BLaER1 treated with 17β-estradiol and CSF1 and Interleukin-3, amounts not matched to agents 10 nM and 100 nM (cell line): ENCODE results near the gene UBAP2.

Experiments
- H3K27ac ChIP-seq, 11 experiments: shearing (Covaris generic); formaldehyde crosslinking; 2 replicates each; pipeline ENCODE4 v1.8.1; 2022
- H3K27me3 ChIP-seq, 11 experiments: shearing (Covaris generic); formaldehyde crosslinking; 2 replicates each; pipeline ENCODE4 v1.8.1; 2022
- H3K36me3 ChIP-seq, 11 experiments: shearing (Covaris generic); formaldehyde crosslinking; 2 replicates each; pipeline ENCODE4 v1.8.1; 2022
- H3K4me1 ChIP-seq, 10 experiments: shearing (Covaris generic); formaldehyde crosslinking; 2 replicates each; pipeline ENCODE4 v1.8.1; 2022
- H3K4me2 ChIP-seq, 11 experiments: shearing (Covaris generic); formaldehyde crosslinking; 2 replicates each; pipeline ENCODE4 v1.8.1; 2022
- H3K4me3 ChIP-seq, 10 experiments: shearing (Covaris generic); formaldehyde crosslinking; 2 replicates each; pipeline ENCODE4 v1.8.1; 2022
- H3K9ac ChIP-seq, 11 experiments: shearing (Covaris generic); formaldehyde crosslinking; 2 replicates each; pipeline ENCODE4 v1.8.1; 2022
- H3K9me3 ChIP-seq, 11 experiments: shearing (Covaris generic); formaldehyde crosslinking; replicated peaks in 1 of 11; 2 replicates each; pipeline ENCODE4 v1.8.1; 2022
- H4K20me1 ChIP-seq, 11 experiments: shearing (Covaris generic); formaldehyde crosslinking; 2 replicates each; pipeline ENCODE4 v1.8.1; 2022
- Cebpa-rat ChIP-seq, 11 experiments: shearing (Covaris generic); IDR thresholded peaks; 2 replicates each; pipeline ENCODE4 v1.8.1; 2022

UBAP2 gene

DNA sequence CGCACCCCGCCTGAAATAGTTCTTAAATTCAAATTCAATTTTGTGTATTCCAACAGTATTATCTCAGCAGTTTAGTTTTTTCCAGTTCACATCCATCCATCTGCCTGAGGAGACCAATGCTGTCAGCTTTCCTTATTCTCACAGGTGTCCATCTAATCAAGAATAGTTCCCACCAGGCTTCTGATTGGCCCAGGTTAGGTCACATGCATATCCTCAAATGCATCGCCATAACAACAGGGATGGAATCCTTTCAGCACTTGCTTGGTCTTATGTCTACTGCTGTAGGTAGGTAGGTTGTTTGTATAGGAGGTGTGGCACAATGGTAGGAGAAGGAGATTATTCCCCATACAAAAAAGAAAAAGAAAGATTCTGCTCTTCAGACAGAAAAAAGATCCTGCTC is 140.6 kb downstream of the UBAP2 start:
- Histone ChIP-seq H3K27me3 (no peaks in the 10 kb centered on the region), H4K20me1 (peaks cover 85 to 100% (median 99%) of the 10 kb centered on the region in 11 experiments), H3K9me3 (no peaks in the 10 kb centered on the region), H3K4me2 (no peak overlapping the region), H3K4me1 (peaks cover 0 to 11% (median 0%) of the 10 kb centered on the region in 10 experiments; a peak in 4 of 20 replicates), H3K27ac (no peak overlapping the region), H3K36me3 (peaks cover 77 to 100% (median 95%) of the 10 kb centered on the region in 11 experiments), H3K4me3 (no peak overlapping the region), H3K9ac (no peak overlapping the region)
- TF ChIP-seq Cebpa-rat (IDR thresholded peaks at IDR 0.05), result no peak

DNA sequence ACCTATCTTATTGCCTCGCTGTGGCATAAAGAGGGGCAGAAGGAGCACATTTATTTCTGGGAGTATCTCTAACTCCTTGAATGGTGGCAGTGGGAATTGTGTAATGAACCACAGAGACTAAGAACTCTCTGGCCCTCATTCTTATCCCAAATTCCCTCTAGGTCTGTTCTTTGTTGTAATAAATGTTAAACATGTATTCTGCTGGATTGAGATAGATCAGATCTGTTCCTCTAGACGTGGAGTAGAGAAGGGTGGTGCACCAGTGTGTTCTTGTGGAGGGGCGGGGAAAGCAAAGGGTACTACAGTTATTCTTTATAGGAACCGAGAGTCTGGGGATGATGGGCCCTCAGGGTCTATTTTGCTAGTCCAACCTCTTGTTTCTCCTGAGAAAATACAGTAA is 141.3 kb downstream of the UBAP2 start:
- Histone ChIP-seq H3K9ac (no peak overlapping the region), H4K20me1 (peaks cover 90 to 100% (median 100%) of the 10 kb centered on the region in 11 experiments), H3K27me3 (no peaks in the 10 kb centered on the region), H3K4me1 (peaks cover 0 to 18% (median 0%) of the 10 kb centered on the region in 10 experiments; a peak in 4 of 20 replicates), H3K36me3 (peaks cover 73 to 100% (median 94%) of the 10 kb centered on the region in 11 experiments), H3K27ac (no peak overlapping the region), H3K4me2 (no peak overlapping the region), H3K4me3 (no peak overlapping the region), H3K9me3 (no peaks in the 10 kb centered on the region)
- TF ChIP-seq Cebpa-rat (IDR thresholded peaks at IDR 0.05), result no peak

DNA sequence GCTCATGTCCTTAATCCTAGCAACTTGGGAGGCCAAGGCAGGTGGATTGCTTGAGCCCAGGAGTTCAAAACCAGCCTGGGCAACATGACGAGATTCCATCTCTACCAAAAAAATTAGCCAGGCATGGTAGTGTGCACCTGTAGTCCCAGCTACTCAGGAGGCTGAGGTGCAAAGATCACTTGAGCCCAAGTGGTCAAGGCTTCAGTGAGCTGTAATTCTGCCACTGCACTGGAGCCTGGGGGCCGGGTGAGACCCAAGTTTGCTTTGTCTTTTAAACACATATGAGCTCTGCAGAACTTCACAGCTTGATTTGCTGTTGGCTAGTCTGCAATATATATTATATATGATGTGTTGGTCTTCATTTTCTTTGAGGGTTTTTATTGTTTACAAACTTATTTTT is 141.9 kb downstream of the UBAP2 start:
- H3K27ac ChIP-seq, result no peak overlapping the region
- peaks cover 73 to 100% (median 94%) of the 10 kb centered on the region in 11 experiments for H3K36me3 ChIP-seq
- TF ChIP-seq Cebpa-rat (IDR thresholded peaks at IDR 0.05), result no peak

DNA sequence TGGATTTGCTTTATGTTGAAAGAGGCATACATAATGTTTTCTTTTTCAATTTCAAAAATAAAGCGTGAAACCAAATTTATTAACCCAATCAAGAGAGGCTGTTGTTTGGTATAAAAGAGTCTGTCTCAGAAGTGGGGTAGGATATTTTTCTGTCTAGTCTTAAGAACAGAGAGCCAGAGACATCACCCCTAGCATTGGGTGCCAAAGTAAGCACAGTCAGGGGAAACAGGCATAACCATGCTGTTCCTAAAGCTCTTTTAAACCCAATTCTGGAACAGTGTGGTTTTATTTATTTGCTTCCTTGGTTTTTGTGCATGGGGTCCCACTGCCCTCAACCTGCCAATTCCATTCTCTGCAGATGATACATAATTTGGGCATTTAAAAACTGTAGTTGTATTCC is 143.6 kb downstream of the UBAP2 start:
- Histone ChIP-seq H3K4me1 (peaks cover 0 to 18% (median 0%) of the 10 kb centered on the region in 10 experiments; a peak in 4 of 20 replicates), H3K36me3 (peaks cover 82 to 100% (median 97%) of the 10 kb centered on the region in 11 experiments), H3K9ac (no peak overlapping the region), H3K9me3 (no peaks in the 10 kb centered on the region), H3K27me3 (no peaks in the 10 kb centered on the region), H3K27ac (no peak overlapping the region), H3K4me3 (no peak overlapping the region), H3K4me2 (no peak overlapping the region), H4K20me1 (peaks cover 90 to 100% (median 99%) of the 10 kb centered on the region in 11 experiments)
- no peak for TF ChIP-seq Cebpa-rat (IDR thresholded peaks at IDR 0.05)

More for the DNA sequence above, 141.9 kb downstream of the UBAP2 start:
- Histone ChIP-seq H3K4me3 (no peak overlapping the region), H3K4me1 (peaks cover 0 to 18% (median 0%) of the 10 kb centered on the region in 10 experiments; a peak in 4 of 20 replicates), H3K4me2 (no peak overlapping the region), H3K27me3 (no peaks in the 10 kb centered on the region), H3K9ac (no peak overlapping the region), H4K20me1 (peaks cover 92 to 100% (median 100%) of the 10 kb centered on the region in 11 experiments), H3K9me3 (no peaks in the 10 kb centered on the region)

DNA sequence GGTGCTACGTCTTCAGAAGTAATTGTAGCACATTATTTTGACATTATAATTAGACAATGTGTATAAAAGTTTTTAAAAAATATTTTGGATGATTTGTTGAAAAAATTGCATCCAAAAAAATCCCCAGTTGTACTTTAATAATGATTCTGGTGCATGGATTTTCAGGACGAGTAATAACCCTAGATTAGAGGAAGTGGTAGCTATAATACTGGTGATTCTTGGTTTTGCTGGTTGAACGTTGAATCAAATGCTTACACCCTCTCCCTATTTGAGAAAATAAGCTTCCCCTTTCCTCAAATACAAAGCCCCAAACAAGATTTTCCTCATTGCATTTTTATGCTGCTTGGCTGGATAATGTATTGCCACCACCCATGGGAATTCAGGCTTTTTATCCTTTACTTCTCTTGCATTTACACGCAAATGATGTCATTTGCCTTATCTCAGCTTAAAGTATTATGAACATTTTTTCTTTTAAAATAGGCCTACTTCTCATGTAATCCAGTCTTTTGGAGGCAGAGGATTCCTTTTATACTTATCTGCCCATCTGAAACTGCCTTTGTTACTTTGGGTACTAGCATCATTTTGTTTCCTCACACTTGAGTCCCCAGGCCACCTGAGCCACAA is 145.4 kb downstream of the UBAP2 start:
- Histone ChIP-seq H3K9me3 (no peaks in the 10 kb centered on the region), H3K4me3 (no peak overlapping the region), H3K9ac (no peak overlapping the region), H3K4me1 (peaks cover 0 to 18% (median 0%) of the 10 kb centered on the region in 10 experiments; a peak in 4 of 20 replicates), H4K20me1 (peaks cover 88 to 100% (median 99%) of the 10 kb centered on the region in 11 experiments), H3K36me3 (peaks cover 79 to 100% (median 97%) of the 10 kb centered on the region in 11 experiments), H3K27me3 (no peaks in the 10 kb centered on the region), H3K4me2 (peak overlapping the region in 2 of 11 experiments; percentile 2 to 15; a peak in 2 of 22 replicates), H3K27ac (no peak overlapping the region)
- no peak for TF ChIP-seq Cebpa-rat (IDR thresholded peaks at IDR 0.05)

DNA sequence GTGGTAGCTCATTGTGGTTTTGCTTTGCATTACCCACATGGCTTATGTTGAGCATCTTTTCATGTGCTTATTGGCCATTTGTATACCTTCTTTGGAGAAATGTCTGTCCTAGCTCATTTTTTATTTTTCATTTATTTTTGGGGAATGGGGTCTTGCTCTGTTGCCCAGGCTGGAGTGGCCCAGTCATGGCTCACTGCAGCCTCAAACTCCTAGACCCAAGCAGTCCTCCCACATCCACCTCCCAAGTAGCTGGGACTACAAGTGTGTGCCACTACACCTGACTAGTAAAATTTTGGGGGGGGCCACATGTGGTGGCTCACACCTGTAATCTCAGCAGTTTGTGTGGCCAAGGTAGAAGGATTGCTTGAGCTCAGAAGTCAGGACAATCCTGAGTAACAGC is 154.4 kb downstream of the UBAP2 start:
- Histone ChIP-seq H3K27ac (no peak overlapping the region), H4K20me1 (peaks cover 80 to 100% (median 99%) of the 10 kb centered on the region in 11 experiments), H3K36me3 (peaks cover 54 to 90% (median 78%) of the 10 kb centered on the region in 11 experiments), H3K9ac (no peak overlapping the region), H3K9me3 (no peaks in the 10 kb centered on the region), H3K27me3 (no peaks in the 10 kb centered on the region), H3K4me3 (no peak overlapping the region), H3K4me2 (no peak overlapping the region), H3K4me1 (0 out of 20 replicates have a peak, but pooled peaks cover 0 to 5% (median 0%) of the 10 kb centered on the region in 10 experiments)
- TF ChIP-seq Cebpa-rat (IDR thresholded peaks at IDR 0.05), result no peak

DNA sequence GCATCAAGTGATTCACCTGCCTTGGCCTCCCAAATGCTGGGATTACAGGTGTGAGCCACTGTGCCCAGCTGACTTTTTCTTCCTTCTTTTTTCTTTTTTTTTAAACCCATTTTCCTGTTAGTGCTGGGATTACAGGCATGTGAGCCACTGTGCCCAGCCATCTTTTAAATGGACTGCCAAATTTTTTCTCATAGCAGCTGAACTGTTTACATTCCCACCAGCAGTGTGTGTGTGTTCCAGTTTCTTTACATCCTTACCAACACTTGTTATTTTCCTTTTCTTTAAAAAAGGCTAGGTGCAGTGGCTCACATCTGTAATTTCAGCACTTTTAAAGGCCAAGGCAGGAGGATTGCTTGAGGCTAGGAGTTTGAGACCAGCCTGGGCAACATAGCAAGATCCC is 154.8 kb downstream of the UBAP2 start:
- H3K27ac ChIP-seq, result no peak overlapping the region
- 0 out of 20 replicates have a peak, but pooled peaks cover 0 to 5% (median 0%) of the 10 kb centered on the region in 10 experiments for H3K4me1 ChIP-seq
- no peaks in the 10 kb centered on the region for H3K27me3 ChIP-seq
- no peak overlapping the region for H3K4me2 ChIP-seq
- H3K9me3 ChIP-seq, result no peaks in the 10 kb centered on the region
- H4K20me1 ChIP-seq, result peaks cover 80 to 100% (median 99%) of the 10 kb centered on the region in 11 experiments
- no peak for TF ChIP-seq Cebpa-rat (IDR thresholded peaks at IDR 0.05)
- H3K4me3 ChIP-seq, result no peak overlapping the region
- H3K9ac ChIP-seq, result no peak overlapping the region
- peaks cover 54 to 89% (median 78%) of the 10 kb centered on the region in 11 experiments for H3K36me3 ChIP-seq

DNA sequence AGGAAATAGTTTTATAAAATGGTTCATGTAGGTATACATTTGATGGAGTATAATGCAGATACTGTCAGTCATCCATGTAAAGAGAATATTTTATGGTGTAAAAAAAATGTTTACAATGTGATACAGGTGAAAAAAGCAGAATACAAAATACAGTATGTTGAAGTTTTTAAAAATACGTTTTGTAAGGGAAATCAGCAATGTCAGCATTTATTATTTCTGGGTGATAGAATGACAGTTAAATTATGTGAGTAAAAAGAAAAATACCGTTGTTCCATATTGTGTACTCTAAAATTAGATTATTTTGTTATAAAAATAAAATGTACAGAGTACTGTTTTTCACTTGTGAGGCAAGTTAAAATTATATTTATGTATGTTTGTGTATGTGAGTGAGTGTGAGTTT is 162.7 kb downstream of the UBAP2 start:
- Histone ChIP-seq H3K9me3 (no peaks in the 10 kb centered on the region), H3K4me1 (peaks cover 0 to 41% (median under 1%) of the 10 kb centered on the region in 10 experiments; a peak in 7 of 20 replicates), H3K4me3 (no peak overlapping the region), H4K20me1 (peaks cover 95 to 100% (median 100%) of the 10 kb centered on the region in 11 experiments), H3K27me3 (no peaks in the 10 kb centered on the region), H3K4me2 (no peak overlapping the region), H3K9ac (no peak overlapping the region), H3K27ac (no peak overlapping the region), H3K36me3 (peaks cover 43 to 68% (median 49%) of the 10 kb centered on the region in 11 experiments)
- no peak for TF ChIP-seq Cebpa-rat (IDR thresholded peaks at IDR 0.05)

DNA sequence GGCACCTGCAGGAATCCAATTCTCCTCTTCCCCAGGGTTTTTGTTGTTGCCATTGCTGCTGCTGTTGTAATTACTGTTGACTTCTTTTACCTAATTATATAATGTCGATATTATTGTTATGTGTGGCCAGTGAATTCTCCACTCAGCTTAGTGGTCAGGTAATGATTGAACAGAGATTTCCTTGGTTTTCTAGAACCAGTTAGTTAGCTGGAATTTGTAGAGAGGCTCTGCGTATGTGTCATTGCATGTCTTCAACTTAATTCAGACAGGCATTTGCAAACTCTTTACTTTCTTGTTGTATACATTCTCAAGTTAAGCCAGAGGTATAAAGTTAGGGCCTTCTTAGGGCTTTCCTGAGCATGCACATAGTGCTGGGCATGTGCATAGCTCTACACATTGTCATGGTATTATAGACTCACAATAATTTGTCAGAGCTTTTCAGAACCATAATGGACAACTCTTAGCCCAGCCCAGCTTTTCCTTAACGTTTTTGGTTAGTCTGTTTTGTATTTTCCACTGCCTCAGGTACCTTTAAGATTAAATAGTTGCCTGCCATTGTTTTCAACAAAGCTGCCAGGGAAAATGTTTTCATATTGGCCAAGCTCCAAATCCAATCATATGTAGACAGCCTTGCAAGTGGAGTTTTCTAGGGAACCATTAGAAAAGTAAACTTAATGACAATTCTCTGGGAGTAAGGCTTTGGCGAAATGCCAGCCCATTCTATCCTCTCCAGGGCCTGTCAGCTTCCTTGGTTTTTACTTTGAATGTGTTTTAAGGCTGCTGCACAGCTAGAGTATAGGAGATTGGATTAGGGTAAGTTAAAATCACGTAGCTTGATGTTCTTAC is 163.6 kb downstream of the UBAP2 start:
- Histone ChIP-seq H4K20me1 (peaks cover 97 to 100% (median 100%) of the 10 kb centered on the region in 11 experiments), H3K4me2 (no peak overlapping the region), H3K27ac (no peak overlapping the region), H3K27me3 (no peaks in the 10 kb centered on the region), H3K4me3 (no peak overlapping the region), H3K36me3 (peaks cover 35 to 60% (median 46%) of the 10 kb centered on the region in 11 experiments), H3K9me3 (no peaks in the 10 kb centered on the region), H3K9ac (no peak overlapping the region), H3K4me1 (peaks cover 0 to 50% (median 6%) of the 10 kb centered on the region in 10 experiments; a peak in 10 of 20 replicates)
- no peak for TF ChIP-seq Cebpa-rat (IDR thresholded peaks at IDR 0.05)
